ENCODE data around the gene CSNK1G3. TPM values are rescaled to one million over a fixed set of nuclear protein-coding genes. Genes with fewer than 3 reads are reported as not detected.

The CSNK1G3 gene
- total and polyA plus RNA-seq, 2 donors (not counting 1 experiment from before 2014, with no cell fraction given): 31.9 to 57.0 TPM

DNA sequence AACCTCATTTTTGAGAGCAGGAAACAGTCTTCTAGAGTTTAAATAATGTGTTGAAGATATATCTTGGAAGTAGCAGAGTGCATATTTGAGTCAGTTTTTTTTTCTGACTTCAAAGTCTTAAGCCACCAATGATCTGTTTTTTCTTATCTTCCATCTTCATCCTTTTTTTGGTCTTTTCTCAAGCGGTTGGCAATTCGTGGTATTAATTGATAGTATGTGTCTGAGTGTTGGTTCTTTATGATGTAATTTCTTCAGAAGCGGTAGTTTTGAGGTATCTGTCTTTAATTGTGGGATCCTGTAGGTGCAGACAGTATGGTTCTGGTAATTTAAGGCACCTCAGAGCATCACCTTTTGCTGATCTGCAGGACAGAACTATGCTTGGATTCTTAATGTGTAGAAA is 3.9 kb downstream of the CSNK1G3 start:
- Histone ChIP-seq H4K20me1 (ENCODE audit: control insufficient read depth, extremely low read depth, insufficient read depth, low read length) (no peaks in the 10 kb centered on the region), H3K9ac (ENCODE audit: insufficient read depth, low read length) (no peak overlapping the region), H3K36me3 (ENCODE audit: control insufficient read depth, insufficient read depth, low read length) (no peaks in the 10 kb centered on the region), H2AFZ (ENCODE audit: low read length) (no peak overlapping the region), H3K79me2 (ENCODE audit: control insufficient read depth, insufficient read depth, low read length) (peaks cover 71% of the 10 kb centered on the region), H3K4me3 (replicated peaks in 1 of 4; ENCODE audit: control extremely low read depth in 1 of 4, insufficient read depth in 1 of 4, low read depth in 3 of 4, low read length in 4 of 4) (no peak overlapping the region), H3K4me1 (ENCODE audit: control insufficient read depth, extremely low read depth, insufficient read depth, low read length) (peaks cover 4% of the 10 kb centered on the region), H3K4me2 (ENCODE audit: extremely low read depth, insufficient read depth, low read length) (no peak overlapping the region), H3K9me3 (ENCODE audit: control insufficient read depth, insufficient read depth, low read depth, low read length) (no peaks in the 10 kb centered on the region), H3K27me3 (ENCODE audit: control insufficient read depth, insufficient read depth, low read length) (no peaks in the 10 kb centered on the region), H3K27ac (ENCODE audit: insufficient read depth, low read length) (no peak overlapping the region)
- DNase-seq (ENCODE audit: low read depth in 2 of 2): no peak
- TF ChIP-seq, protein P1, sequence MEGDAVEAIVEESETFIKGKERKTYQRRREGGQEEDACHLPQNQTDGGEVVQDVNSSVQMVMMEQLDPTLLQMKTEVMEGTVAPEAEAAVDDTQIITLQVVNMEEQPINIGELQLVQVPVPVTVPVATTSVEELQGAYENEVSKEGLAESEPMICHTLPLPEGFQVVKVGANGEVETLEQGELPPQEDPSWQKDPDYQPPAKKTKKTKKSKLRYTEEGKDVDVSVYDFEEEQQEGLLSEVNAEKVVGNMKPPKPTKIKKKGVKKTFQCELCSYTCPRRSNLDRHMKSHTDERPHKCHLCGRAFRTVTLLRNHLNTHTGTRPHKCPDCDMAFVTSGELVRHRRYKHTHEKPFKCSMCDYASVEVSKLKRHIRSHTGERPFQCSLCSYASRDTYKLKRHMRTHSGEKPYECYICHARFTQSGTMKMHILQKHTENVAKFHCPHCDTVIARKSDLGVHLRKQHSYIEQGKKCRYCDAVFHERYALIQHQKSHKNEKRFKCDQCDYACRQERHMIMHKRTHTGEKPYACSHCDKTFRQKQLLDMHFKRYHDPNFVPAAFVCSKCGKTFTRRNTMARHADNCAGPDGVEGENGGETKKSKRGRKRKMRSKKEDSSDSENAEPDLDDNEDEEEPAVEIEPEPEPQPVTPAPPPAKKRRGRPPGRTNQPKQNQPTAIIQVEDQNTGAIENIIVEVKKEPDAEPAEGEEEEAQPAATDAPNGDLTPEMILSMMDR (conservative IDR thresholded peaks at IDR 0.05 in 1 of 2, IDR thresholded peaks at IDR 0.05 in 1 of 2; ENCODE audit: low read depth in 1 of 2, low read length in 2 of 2): no peak
- TF ChIP-seq EZH2 (IDR thresholded peaks at IDR 0.05; ENCODE audit: low read length, missing control alignments): no peak

DNA sequence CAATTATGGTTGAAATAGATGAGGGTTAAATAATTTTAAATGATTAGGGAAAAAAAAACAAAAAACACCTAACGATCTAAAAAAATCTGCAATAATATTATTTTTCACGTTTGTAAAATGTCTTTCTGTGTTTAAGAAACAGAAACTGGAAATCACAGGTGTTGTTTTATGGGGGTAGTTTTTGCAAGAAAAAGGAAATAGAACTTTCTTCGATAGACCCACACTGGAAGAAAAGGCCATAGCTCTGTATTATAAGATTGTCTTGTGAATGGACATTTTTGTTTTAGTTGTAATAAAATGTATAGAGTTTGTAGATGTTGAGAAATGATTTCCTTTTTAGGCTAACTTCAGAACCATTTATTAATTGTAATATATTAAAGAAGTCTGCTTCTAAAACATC is 5.5 kb downstream of the CSNK1G3 start:
- no peak for DNase-seq (ENCODE audit: low read depth in 2 of 2)
- H4K20me1 ChIP-seq (ENCODE audit: control insufficient read depth, extremely low read depth, insufficient read depth, low read length): no peaks in the 10 kb centered on the region
- H3K27me3 ChIP-seq (ENCODE audit: control insufficient read depth, insufficient read depth, low read length): no peaks in the 10 kb centered on the region
- H3K9me3 ChIP-seq (ENCODE audit: control insufficient read depth, insufficient read depth, low read depth, low read length): no peaks in the 10 kb centered on the region
- H3K4me2 ChIP-seq (ENCODE audit: extremely low read depth, insufficient read depth, low read length): no peak overlapping the region
- H3K79me2 ChIP-seq (ENCODE audit: control insufficient read depth, insufficient read depth, low read length): peaks cover 83% of the 10 kb centered on the region
- TF ChIP-seq EZH2 (IDR thresholded peaks at IDR 0.05; ENCODE audit: low read length, missing control alignments): no peak
- TF ChIP-seq, protein P1 (conservative IDR thresholded peaks at IDR 0.05 in 1 of 2, IDR thresholded peaks at IDR 0.05 in 1 of 2; ENCODE audit: low read depth in 1 of 2, low read length in 2 of 2): no peak
- no peaks in the 10 kb centered on the region for H3K36me3 ChIP-seq (ENCODE audit: control insufficient read depth, insufficient read depth, low read length)
- H3K4me1 ChIP-seq (ENCODE audit: control insufficient read depth, extremely low read depth, insufficient read depth, low read length): no peaks in the 10 kb centered on the region
- no peak overlapping the region for H3K4me3 ChIP-seq (replicated peaks in 1 of 4; ENCODE audit: control extremely low read depth in 1 of 4, insufficient read depth in 1 of 4, low read depth in 3 of 4, low read length in 4 of 4)
- H3K9ac ChIP-seq (ENCODE audit: insufficient read depth, low read length): no peak overlapping the region
- no peak overlapping the region for H2AFZ ChIP-seq (ENCODE audit: low read length)
- H3K27ac ChIP-seq (ENCODE audit: insufficient read depth, low read length): no peak overlapping the region

DNA sequence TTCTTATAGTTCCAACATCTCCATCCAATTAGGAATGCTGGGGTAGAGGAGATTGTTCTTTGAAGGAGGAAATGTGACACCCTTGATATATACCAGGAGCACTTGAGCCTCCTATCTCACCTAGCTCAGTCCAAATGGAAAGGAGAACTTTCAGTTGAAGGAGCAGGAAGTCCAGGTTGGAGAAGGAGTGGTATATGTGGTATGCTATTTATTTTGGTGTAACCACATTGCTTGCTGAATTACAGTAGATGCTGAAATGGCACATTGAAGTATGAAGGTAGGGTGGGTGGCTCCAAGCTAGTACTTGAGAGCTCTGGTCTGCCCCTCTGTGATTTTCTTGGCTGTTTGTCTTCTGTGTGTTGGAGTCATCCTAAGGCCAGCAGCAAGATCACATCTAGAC is 6.1 kb downstream of the CSNK1G3 start:
- TF ChIP-seq EZH2 (IDR thresholded peaks at IDR 0.05; ENCODE audit: low read length, missing control alignments): no peak
- TF ChIP-seq, protein P1 (conservative IDR thresholded peaks at IDR 0.05 in 1 of 2, IDR thresholded peaks at IDR 0.05 in 1 of 2; ENCODE audit: low read depth in 1 of 2, low read length in 2 of 2): no peak
- no peak overlapping the region for H3K9ac ChIP-seq (ENCODE audit: insufficient read depth, low read length)
- H3K27ac ChIP-seq (ENCODE audit: insufficient read depth, low read length): no peak overlapping the region
- H4K20me1 ChIP-seq (ENCODE audit: control insufficient read depth, extremely low read depth, insufficient read depth, low read length): no peaks in the 10 kb centered on the region
- no peak overlapping the region for H3K4me2 ChIP-seq (ENCODE audit: extremely low read depth, insufficient read depth, low read length)
- no peaks in the 10 kb centered on the region for H3K9me3 ChIP-seq (ENCODE audit: control insufficient read depth, insufficient read depth, low read depth, low read length)
- H3K4me1 ChIP-seq (ENCODE audit: control insufficient read depth, extremely low read depth, insufficient read depth, low read length): no peaks in the 10 kb centered on the region
- no peaks in the 10 kb centered on the region for H3K36me3 ChIP-seq (ENCODE audit: control insufficient read depth, insufficient read depth, low read length)
- DNase-seq (ENCODE audit: low read depth in 2 of 2): no peak
- no peak overlapping the region for H3K4me3 ChIP-seq (replicated peaks in 1 of 4; ENCODE audit: control extremely low read depth in 1 of 4, insufficient read depth in 1 of 4, low read depth in 3 of 4, low read length in 4 of 4)
- H3K79me2 ChIP-seq (ENCODE audit: control insufficient read depth, insufficient read depth, low read length): peaks cover 78% of the 10 kb centered on the region
- H3K27me3 ChIP-seq (ENCODE audit: control insufficient read depth, insufficient read depth, low read length): no peaks in the 10 kb centered on the region
- H2AFZ ChIP-seq (ENCODE audit: low read length): no peak overlapping the region

Data from fibroblast of lung (primary cell).